GM23338 (cell line): Measurements from ENCODE around the gene LENEP.

Source experiments
- CREB1 ChIP-seq: fragments of 250-450 bp; sonication (Bioruptor Pico); IDR thresholded peaks from 2 replicates; pipeline ENCODE4 v1.5.0; 2020; ENCODE audit warnings: low read depth, mild to moderate bottlenecking, moderate library complexity
- CTCF ChIP-seq, 2 experiments: fragments of 200-600 bp in 1 of 2; sonication (generic) in 1 of 2; conservative IDR thresholded peaks; 2 replicates each; pipeline versions ENCODE4 v1.5.1 to v1.6.1; 2016 to 2017; ENCODE audit warnings: antibody characterized with exemption in 2 of 2, low read depth in 2 of 2, mild to moderate bottlenecking in 2 of 2, moderate library complexity in 1 of 2
- ETS1 ChIP-seq: IDR thresholded peaks from 2 replicates; pipeline ENCODE4 v1.6.1; 2016; ENCODE audit warnings: antibody characterized with exemption
- EZH2 ChIP-seq: fragments of 200-600 bp; sonication (generic); IDR thresholded peaks from one replicate; pipeline ENCODE4 v1.8.0; 2017; ENCODE audit warnings: antibody characterized with exemption, mild to moderate bottlenecking, low read depth; ENCODE audit not compliant: unreplicated experiment
- EZH2phosphoT487 ChIP-seq: fragments of 200-600 bp; sonication (generic); IDR thresholded peaks from one replicate; pipeline ENCODE4 v1.8.1; 2018; ENCODE audit warnings: antibody characterized with exemption; ENCODE audit not compliant: unreplicated experiment
- POLR2AphosphoS5 ChIP-seq: IDR thresholded peaks from 2 replicates; pipeline ENCODE4 v1.6.1; 2016; ENCODE audit warnings: antibody characterized with exemption, low read depth
- REST ChIP-seq: IDR thresholded peaks from one replicate; pipeline ENCODE4 v1.6.1; 2018; ENCODE audit warnings: antibody characterized with exemption; ENCODE audit not compliant: unreplicated experiment
- ZNF331 ChIP-seq: fragments of 250-450 bp; sonication (Bioruptor Pico); IDR thresholded peaks from 2 replicates; pipeline ENCODE4 v1.5.0; 2020; ENCODE audit warnings: low read depth, mild to moderate bottlenecking, moderate library complexity

DNA sequence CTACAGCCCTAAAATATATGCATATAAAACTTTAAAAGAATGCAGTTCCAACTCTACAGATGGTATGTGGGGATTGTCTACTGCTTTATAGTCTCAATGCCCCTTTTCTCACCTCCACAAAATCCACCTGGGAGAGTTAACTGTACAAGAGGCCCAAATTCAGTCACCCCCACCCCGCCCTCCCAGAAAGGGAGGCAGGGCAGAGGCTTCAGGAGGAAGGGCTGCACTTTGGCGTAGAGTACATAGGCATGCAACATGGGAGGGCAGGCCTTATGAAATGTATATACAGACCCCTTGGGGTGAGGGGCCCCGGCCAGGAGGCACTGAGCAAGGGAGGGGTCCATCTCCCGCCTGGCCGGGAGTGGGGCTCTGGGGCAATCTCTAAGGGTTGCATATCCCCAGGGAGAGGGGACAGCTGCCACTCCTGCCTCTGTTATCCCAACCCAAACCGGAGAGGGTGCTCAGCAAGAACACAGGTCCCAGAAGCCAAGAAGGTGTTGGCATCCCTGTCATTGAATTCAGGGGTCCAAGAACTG is 30.5 kb upstream of the LENEP start:
- TF ChIP-seq POLR2AphosphoS5: 0 out of 2 replicates have a peak, but pooled peaks have one; percentile 18
- TF ChIP-seq CTCF (conservative IDR thresholded peaks at IDR 0.05; ENCODE audit: low read depth in 2 of 2): no peak
- no peak for TF ChIP-seq REST
- TF ChIP-seq ZNF331: no peak
- no peak for TF ChIP-seq ETS1
- no peak for TF ChIP-seq EZH2phosphoT487
- no peak for TF ChIP-seq CREB1
- no peak for TF ChIP-seq EZH2
